Kidney glomerular epithelial cell (primary cell): ENCODE measurements around the gene SIRT6.
"Not testable (repeated sequence)": the region's sequence is repeated elsewhere in the genome, so short reads cannot be mapped to it uniquely, and the experiment has no call there.

ENCODE experiments used
- DNase-seq: peaks from one replicate; lab custom pipeline; 2025; lab: John Stamatoyannopoulos, UW

The SIRT6 gene

DNA sequence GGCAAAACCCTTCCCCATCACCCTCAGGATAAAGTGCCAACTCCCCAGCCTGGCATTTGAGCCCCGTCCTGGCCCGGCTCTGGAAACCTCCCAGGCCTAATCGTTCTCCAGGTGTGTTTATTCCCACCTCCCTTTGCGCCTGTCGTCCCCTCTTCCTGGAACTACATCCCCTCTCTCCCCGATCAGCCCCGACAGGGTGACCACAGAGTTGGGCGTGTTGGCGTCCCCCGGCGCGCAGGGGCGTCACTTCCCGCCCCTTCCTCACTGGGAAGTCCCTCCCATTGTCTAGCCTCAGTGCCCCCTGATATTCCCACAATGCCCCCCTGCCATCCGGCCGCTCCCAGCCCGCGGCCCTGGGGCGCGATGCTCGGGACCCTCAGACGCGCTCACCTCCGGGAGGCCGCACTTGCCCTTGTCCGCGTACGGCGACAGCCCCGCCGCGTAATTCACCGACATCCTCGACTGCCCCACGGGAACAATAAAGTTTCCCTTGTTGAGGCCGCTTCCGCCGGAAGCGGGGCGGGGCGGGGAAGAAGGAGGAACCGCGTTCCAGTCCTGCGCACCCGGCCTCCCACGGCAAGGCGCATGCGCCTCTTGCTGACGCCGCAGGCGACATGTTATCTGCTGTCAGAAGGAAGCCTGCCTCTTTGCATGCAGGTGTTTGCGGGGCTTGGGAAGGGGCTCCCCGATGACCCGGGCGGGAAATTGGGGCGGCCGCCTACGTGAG lies at the start of gene SIRT6, which contains the start of gene ANKRD24:
SIRT6 (minus strand) TSS at position 480 of the 727 bp plus-strand sequence; CDS start at position 456, 24 bp downstream.
ANKRD24 (plus strand) TSS at position 606 of the 727 bp plus-strand sequence. CDS start 3,737 bp downstream, outside the sequence.
- peak; percentile 70 for DNase-seq

DNA sequence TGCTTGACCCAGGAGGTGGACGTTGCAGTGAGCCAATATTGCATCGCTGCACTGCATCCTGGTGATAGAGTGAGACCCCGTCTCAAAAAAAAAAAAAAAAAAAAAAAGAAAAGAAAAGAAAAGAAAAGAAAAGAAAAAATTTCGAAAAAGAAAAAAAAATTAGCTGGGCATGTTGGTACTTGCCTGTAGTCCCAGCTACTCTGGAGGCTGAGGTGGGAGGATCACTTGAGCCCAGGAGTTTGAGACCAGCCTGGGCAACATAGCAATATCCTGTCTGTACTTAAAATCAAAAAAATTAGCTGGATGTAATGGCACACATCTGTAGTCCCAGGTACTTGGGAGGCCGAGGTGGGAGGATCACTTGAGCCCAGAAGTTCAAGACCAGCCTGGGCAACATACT lies 49.8 kb upstream of the SIRT6 start:
- not testable (repeated sequence) for DNase-seq

DNA sequence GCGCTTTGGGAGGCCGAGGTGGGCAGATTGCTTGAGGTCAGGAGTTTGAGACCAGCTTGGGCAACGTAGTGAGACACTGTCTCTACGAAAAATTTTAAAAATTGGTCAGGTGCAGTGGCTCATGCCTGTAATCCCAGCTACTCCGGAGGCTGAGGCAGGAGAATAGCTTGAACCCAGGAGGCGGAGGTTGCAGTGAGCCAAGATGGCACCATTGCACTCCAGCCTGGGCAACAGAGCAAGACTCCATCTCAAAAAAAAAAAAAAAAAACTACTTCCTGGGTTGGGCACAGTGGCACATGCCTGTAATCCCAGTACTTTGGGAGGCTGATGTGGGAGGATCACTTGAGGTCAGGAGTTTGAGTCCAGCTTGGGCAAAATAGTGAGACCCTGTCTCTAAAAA lies 49.2 kb upstream of the SIRT6 start:
- DNase-seq = not testable (repeated sequence)

DNA sequence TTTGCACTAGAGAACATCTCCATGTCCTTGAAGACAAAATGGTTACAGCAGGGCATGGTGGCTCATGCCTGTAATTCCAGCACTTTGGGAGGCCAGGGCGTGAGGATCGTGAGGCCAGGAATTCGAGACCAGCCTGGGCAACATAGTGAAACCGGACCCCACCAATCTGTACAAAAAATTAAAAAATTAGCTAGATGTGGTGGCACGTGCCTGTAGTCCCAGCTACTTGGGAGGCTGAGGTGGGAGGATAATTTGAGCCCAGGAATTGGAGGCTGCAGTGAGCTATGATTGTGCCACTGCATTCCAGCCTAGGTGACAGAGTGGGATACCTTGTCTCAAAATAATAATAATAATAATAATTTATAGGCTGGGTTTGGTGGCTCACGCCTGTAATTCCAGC lies 47.9 kb upstream of the SIRT6 start:
- not testable (repeated sequence) for DNase-seq

DNA sequence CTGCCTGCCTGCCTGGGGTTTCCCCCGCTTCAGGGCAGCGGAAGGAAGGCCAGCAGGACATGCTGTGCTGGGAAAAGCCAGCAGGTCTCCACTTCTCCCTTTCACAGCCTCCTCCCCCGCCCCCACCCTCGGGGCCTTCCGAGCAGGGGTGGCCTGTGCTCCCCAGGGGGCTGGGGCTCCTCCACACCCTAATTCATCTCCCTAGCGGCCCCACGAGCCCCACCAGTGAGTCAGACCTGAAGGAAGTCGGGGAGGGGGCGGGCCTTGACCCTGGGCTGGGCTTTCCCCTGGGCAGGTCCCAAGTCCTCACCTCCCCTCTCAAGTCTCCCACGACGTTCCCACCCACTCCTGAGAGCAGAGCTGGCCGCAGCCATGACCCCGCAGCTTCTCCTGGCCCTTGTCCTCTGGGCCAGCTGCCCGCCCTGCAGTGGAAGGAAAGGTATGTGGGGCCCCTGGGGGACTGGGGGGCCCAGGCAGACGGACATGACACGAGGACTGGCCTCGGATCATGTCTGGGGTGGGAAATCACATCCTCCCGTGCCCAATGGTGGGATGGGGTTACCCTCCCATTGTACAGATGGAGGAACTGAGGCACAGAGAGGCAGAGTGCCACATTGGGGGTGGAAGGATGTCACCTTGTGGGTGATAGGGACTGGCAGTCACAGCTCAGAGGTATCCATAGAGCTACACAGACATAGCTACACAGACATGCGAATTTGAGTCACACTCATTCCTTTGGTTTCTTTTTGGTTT lies 47.0 kb upstream of the SIRT6 start, which contains the start of gene EBI3:
EBI3 (plus strand) TSS at position 345 of the 753 bp plus-strand sequence; CDS start at position 373, 28 bp downstream.
- DNase-seq = peak; percentile 68

DNA sequence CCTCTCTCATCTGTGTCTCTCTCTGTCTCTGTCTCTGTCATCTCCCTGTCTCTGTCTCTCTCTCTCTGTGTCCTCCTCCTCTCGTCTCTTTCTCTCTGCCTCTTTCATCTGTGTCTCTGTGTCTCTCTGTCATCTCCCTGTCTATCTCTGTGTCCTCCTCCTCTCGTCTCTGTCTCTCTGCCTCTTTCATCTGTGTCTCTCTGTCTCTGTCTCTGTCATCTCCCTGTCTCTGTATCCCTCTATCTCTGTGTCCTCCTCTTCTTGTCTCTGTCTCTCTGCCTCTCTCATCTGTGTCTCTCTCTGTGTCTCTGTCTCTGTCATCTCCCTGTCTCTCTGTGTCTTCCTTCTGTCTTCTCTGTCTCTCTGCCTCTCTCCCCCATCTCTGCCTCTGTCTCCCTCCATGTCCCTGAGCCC lies 46.4 kb upstream of the SIRT6 start:
- DNase-seq = no peak

DNA sequence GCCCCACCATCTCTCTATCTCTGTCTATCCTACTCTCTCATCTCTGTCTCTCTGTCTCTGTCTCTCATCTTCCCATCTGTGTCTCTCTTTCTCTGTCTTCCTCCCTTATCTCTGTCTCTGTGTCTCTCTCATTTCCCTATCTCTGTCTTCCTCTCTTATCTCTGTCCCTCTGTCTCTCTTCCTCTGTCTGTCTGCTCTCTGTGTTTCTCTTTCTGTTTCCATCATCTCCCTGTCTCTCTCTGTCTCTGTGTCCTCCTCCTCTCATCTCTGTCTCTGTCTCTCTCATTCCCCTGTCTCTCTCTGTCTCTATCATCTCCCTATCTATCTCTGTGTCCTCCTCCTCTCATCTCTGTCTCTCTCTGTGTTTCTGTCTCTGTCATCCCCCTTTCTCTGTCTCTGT lies 45.4 kb upstream of the SIRT6 start:
- DNase-seq = no peak

DNA sequence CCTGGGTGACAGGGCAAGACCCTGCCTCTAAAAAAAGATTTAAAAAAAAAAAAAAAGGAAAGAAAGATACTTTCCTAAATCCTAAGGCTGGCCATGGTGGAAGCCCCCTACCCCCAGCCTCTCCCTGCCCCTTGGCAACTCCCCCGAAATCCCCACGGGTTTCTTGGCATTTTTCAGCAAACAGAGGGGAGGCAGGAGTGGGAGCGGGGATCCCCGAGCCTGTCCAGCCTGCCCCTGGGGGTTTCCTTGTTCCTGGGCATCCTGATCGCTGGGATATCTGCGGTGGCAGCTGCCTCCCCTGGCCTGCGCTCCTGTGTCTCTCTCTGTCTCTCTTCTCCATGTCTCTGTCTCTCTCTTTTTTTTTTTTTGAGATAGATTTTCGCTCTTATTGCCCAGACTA lies 43.5 kb upstream of the SIRT6 start:
- DNase-seq = no peak

DNA sequence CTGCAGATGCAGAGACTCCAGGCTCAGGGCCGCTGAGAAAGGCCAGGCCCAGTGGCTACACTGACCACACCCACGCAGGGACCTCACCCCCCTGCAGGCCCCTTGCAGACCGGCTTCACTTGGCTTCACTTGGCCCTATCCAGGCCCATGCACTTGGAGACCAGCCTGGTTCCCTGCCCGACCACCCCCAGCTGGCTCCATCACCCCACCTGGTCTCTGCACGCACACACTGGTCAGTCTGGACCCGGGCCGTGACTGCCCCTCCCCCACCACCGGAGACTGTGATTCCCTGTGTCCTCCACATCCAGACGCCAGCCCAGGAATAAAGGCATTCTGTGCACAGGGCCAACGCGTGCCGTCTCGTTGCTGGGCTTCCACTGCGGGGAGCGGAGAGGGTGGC lies 42.1 kb upstream of the SIRT6 start:
- no peak for DNase-seq

DNA sequence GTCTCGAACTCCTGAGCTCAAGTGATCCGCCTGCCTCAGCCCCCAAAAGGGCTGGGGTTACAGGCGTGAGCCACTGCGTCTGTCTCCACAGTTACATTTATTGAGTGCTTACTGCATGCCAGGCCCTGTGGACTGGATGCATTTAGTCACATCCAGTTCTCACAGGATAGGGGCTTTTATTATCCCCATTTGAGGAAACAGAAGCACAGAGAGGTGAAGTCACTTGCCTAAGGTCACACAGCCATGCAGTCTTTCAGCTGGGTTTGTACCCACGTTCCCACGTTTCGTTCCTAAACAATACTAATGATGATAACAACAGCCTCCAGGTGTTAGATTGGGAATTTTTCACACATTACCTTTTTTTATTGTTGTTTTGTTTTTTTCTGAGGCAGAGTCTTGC lies 37.8 kb upstream of the SIRT6 start:
- DNase-seq = no peak

DNA sequence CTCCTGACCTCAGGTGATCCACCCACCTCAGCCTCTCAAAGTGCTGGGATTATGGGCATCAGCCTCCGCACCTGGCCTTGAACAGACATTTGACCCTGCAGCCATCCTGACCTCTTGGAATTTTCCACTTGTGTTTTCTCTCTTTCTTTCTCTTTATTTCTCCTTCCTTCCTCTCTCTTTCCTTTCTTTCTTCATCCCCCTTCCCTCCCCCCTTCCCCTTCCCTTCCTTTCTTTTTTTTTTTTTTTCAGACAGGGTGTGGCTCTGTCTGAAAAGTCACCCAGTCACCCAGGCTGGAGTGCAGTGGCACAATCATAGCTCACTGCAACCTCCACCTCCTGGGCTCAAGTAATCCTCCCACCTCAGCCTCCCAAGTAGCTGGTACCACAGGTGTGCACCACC lies 36.2 kb upstream of the SIRT6 start:
- not testable (repeated sequence) for DNase-seq

DNA sequence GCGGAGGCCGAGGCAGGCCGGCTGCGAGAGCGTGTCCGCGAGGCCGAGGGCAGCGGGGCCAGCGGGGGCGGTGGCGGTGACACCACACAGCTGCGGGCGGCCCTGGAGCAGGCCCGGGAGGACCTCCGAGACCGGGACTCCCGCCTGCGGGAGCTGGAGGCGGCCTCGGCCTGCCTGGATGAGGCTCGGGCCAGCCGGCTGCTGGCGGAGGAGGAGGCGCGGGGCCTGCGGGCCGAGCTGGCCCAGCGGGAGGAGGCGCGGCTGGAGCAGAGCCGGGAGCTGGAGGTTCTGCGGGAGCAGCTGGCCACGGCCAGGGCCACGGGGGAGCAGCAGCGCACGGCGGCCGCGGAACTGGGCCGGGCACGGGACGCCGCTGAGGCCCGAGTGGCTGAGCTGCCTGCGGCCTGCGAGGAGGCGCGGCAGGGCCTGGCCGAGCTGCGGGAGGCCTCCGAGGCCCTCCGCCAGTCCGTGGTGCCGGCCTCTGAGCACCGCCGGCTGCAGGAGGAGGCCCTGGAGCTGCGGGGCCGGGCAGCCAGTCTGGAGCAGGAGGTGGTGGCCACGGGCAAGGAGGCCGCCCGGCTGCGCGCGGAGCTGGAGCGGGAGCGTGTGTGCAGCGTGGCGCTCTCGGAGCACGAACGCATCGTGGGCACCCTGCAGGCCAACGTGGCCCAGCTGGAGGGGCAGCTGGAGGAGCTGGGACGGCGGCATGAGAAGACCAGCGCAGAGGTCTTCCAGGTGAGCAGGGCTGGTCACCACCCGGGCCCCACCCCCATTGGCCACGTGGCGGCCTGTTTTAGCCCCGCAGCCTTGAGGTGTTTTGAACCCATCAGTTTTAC lies 35.3 kb upstream of the SIRT6 start:
- DNase-seq = no peak

DNA sequence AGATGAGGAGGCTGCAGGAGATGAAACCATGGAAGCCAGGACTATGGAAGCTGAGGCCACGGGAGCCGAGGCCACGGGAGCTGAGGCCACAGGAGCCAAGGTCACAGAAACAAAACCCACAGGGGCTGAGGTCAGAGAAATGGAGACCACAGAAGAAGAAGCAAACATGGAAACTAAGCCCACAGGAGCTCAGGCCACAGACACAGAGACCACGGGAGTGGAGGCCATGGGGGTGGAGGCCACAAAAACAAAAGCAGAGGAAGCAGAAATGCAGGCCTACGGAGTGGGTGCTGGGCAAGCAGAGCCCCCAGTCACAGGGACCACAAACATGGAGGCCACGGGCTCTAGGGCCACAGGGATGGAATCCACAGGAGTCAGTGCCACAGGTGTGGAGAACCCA lies 34.5 kb upstream of the SIRT6 start:
- no peak for DNase-seq

DNA sequence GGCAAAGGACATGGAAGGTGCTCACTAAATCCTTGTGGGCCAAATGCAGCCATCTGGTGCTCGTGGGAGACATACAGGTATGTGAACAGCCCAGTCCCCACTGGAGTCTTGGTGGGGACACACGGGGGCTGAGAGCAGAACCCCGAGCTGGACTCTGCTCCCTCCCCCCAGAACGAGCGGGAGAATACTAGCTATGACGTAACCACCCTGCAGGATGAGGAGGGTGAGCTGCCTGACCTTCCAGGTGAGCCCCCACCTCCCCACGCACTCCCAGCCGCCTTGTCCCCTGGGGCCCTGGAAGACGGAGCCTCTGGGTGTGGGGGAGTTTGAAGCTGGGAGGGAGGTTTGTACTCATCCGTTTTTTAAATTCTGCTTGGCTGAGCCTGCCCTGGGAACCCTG lies 33.4 kb upstream of the SIRT6 start:
- DNase-seq = no peak

DNA sequence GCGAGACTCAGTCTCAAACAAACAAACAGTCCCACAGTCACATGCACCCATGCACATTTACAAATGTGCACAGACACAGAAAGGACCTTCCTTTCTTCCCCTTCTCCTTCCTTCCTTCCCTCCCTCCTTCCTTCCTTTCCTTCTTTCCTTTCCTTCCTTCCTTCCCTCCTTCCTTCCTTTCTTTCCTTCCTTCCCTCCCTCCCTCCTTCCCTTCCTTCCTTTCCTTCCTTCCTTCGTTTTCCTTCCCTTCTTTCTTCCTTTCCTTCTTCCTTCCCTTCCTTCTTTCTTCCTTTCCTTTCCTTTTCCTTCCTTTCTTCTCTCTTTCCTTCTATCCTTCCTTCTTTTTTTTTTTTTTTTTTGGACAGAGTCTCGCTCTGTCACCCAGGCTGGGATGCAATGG lies 30.8 kb upstream of the SIRT6 start:
- DNase-seq = no peak

DNA sequence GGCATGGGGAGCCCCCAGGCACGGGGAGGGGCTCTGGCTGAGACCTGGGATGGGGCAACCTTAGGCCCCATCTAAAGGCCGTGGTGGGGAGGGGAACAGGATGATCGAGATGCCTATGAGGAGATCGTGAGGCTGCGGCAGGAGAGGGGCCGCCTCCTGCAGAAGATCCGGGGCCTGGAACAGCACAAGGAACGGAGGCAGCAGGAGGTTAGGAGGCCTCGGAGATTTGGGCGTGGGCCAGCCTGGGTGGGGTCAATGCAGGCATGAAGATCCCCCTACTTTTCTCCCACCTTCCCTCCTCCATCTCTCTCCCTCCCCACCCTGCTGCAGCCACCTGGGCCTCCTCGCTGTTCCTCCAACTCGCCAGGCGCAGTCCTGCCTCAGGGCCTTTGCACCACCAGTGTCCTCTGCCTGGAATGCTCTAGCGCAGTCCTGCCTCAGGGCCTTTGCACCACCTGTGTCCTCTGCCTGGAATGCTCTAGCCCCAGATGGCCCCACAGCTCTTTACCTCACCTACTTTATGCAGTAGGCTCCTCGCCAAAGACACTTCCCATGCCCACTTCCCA lies 27.9 kb upstream of the SIRT6 start:
- no peak for DNase-seq

DNA sequence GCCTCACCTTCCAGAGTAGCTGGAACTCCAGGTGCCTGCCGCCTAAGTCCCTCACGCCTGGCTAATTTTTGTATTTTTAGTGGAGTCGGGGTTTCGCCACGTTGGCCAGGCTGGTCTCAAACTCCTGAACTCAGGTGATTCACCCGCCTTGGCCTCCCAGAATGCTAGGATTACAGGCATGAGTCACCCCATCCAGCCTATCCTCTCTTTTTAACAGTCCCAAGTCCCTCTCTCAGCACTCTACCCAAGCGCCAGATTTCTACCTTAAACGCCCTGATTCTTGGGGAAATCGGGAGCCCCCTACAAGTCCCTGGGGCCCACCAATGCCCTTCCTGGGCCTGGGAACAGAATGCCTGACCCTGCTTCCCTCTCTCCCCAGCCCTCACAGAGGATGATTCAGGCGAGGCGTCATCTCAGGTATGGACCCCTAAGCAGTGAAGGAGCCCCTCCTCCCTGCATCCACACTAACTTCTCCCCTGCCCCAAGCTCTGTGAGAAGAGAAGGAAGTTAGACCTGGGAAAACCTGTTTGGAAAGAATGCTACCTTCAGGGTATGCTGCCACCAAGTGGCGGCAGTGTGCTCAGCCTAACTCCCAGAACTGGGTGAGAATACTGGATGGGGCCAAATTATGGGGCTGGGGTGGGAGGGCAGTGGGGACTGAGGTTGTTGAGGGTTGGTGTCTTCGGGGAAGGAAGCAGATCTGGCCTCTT lies 26.2 kb upstream of the SIRT6 start:
- DNase-seq = peak; percentile 31

DNA sequence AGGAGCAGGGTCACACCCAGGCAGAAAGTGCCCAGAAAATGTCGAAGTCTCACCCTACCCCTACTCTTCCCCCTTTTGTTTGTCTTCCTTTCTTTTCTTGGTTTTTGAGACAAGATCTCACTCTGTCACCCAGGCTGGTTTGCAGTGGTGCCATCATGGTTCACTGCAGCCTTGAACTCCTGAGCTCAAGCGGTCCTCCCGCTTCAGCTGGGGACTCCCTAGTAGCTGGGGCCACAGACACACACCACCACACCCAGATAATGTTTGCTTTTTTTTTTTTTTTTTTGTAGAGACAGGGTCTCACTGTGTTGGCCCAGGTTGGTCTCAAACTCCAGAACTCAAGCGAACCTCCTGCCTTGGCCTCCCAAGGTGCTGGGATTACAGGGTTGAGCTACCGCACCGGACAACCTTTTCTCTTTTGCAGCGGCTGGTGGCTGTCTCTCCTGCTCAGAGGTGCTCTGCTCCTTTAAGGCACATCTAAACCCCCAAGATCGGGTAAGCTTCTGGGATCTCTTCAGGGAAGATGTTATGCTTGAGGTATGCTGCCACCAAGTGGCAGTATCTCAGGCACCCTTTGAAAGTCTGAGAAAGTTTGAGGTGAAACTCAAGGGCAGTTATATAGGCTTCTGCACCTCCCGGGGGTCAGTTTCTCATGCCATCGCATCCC lies 24.6 kb upstream of the SIRT6 start:
- no peak for DNase-seq

DNA sequence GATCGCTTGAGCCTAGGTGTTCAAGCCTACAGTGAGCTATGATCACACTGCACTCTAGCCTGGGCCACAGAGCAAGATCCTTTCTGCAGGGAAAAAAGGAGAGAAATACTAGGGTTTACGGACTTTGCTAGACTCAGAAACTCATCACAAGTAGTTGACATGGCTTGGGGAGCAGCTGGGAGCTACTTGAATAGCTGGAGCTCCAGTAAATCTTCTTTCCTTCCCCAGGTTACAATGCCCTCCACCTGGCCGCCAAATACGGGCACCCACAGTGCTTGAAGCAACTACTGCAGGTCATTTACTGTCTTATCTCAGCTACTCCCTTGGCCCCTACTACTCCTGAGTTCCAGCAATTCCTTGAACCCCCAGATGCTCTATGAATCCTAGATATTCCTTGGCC lies 19.4 kb upstream of the SIRT6 start:
- DNase-seq = no peak

DNA sequence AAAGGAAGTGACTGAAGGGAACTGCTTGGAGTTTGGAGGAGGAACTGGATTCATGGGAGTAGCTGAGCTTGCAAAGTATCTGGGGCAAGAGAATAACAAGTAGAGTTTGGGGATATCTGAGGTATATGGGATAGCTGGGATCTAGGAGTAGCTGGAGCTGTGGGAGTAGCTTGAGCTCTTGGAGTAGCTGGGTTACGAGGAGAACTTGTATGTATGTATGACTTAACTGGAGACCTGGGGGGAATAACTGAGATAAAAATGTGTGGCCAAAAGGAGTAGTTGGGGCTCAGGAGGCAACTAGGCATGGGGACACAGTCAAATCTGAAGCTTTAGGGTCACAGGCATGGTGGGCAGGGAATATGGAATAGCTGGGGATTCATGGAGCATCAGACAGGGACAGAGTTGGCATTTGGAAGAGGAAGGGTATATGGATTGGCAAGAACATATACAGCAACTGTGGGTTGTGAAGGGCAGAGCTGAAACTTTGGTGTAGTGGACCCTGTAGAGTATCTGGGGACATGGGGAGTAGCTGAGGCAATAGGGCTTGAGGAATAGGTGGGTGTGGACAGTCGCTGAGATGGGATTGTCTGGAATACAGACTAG lies 18.7 kb upstream of the SIRT6 start:
- DNase-seq = no peak
